Astrocyte (in vitro differentiated cells and primary cell): ENCODE results near the gene FAM229A. TPM values are rescaled to one million over a fixed set of nuclear protein-coding genes. Genes with fewer than 3 reads are reported as not detected.

Experiments
- DNase-seq: peaks from one replicate; pipeline ENCODE4 v3.0.0-alpha.2; 2010; ENCODE audit warnings: low read depth
- FAIRE-seq: peaks from 2 replicates; lab custom pipeline; 2011; peaks lifted over from hg19 to GRCh38; lab: Jason Lieb, UNC
- H2AFZ ChIP-seq: 2 replicates; pipeline ENCODE4 v1.6.0; 2012; ENCODE audit warnings: low read depth, low read length, inconsistent platforms
- H3K27ac ChIP-seq: 2 replicates; pipeline ENCODE4 v1.5.1; 2011; ENCODE audit warnings: low read depth, low read length, inconsistent platforms
- H3K27me3 ChIP-seq: 2 replicates; pipeline ENCODE4 v1.6.0; 2011; ENCODE audit warnings: low read length, inconsistent platforms; ENCODE audit not compliant: insufficient read depth
- H3K36me3 ChIP-seq: 2 replicates; pipeline ENCODE4 v1.5.1; 2011; ENCODE audit warnings: low read length, inconsistent platforms; ENCODE audit not compliant: insufficient read depth
- H3K4me1 ChIP-seq: 2 replicates; pipeline ENCODE4 v1.5.1; 2011; ENCODE audit warnings: low read length, inconsistent platforms; ENCODE audit not compliant: insufficient read depth
- H3K4me2 ChIP-seq: 2 replicates; pipeline ENCODE4 v1.6.0; 2012; ENCODE audit warnings: low read length, inconsistent platforms
- H3K4me3 ChIP-seq: 2 replicates; pipeline ENCODE4 v1.5.1; 2011; ENCODE audit warnings: low read depth, mild to moderate bottlenecking, low read length, inconsistent platforms; ENCODE audit not compliant: insufficient read depth
- H3K79me2 ChIP-seq: 2 replicates; pipeline ENCODE4 v1.6.0; 2012; ENCODE audit warnings: mild to moderate bottlenecking, low read length, inconsistent platforms; ENCODE audit not compliant: insufficient read depth
- H3K9ac ChIP-seq: 2 replicates; pipeline ENCODE4 v1.6.0; 2012; ENCODE audit warnings: mild to moderate bottlenecking, low read length, inconsistent platforms
- H3K9me3 ChIP-seq: 2 replicates; pipeline ENCODE4 v1.5.1; 2012; ENCODE audit warnings: low read depth, mild to moderate bottlenecking, low read length, inconsistent platforms; ENCODE audit not compliant: insufficient read depth
- H4K20me1 ChIP-seq: 2 replicates; pipeline ENCODE4 v1.6.0; 2012; ENCODE audit warnings: low read length, inconsistent platforms; ENCODE audit not compliant: insufficient read depth
- H3K27ac Mint-ChIP-seq: one replicate; pipeline ENCODE4 v1.8.0; 2021; ENCODE audit warnings: mild to moderate bottlenecking, mixed read lengths; ENCODE audit not compliant: unreplicated experiment
- H3K27me3 Mint-ChIP-seq: one replicate; pipeline ENCODE4 v1.8.0; 2021; ENCODE audit warnings: low read depth, mixed read lengths; ENCODE audit not compliant: unreplicated experiment
- H3K36me3 Mint-ChIP-seq: one replicate; pipeline ENCODE4 v1.8.0; 2021; ENCODE audit warnings: low read depth, mixed read lengths; ENCODE audit not compliant: unreplicated experiment
- H3K4me1 Mint-ChIP-seq: one replicate; pipeline ENCODE4 v1.8.0; 2021; ENCODE audit warnings: low read depth, mixed read lengths; ENCODE audit not compliant: unreplicated experiment
- H3K4me3 Mint-ChIP-seq: one replicate; pipeline ENCODE4 v1.8.0; 2021; ENCODE audit warnings: mild to moderate bottlenecking, moderate library complexity, mixed read lengths; ENCODE audit not compliant: unreplicated experiment
- H3K9me3 Mint-ChIP-seq: one replicate; pipeline ENCODE4 v1.8.0; 2021; ENCODE audit warnings: mild to moderate bottlenecking, mixed read lengths; ENCODE audit not compliant: unreplicated experiment
- EZH2 ChIP-seq: IDR thresholded peaks from 2 replicates; pipeline ENCODE4 v1.6.1; 2012; ENCODE audit warnings: mild to moderate bottlenecking, low read length, inconsistent platforms; ENCODE audit not compliant: insufficient read depth
- total RNA-seq: library from RNA; stranded (reverse); gene quantifications from 2 replicates; pipeline ENCODE4 v1.2.1, GENCODE V29; 2021
- TF ChIP-seq, protein P1 (sequence below): IDR thresholded peaks from 2 replicates; pipeline ENCODE4 v1.5.1; 2011; ENCODE audit warnings: low read depth, mild to moderate bottlenecking, inconsistent platforms, low read length, moderate library complexity; ENCODE audit not compliant: insufficient read depth

Gene FAM229A
- total RNA-seq, 1 donor from 2014 or later = 4.2 TPM

DNA sequence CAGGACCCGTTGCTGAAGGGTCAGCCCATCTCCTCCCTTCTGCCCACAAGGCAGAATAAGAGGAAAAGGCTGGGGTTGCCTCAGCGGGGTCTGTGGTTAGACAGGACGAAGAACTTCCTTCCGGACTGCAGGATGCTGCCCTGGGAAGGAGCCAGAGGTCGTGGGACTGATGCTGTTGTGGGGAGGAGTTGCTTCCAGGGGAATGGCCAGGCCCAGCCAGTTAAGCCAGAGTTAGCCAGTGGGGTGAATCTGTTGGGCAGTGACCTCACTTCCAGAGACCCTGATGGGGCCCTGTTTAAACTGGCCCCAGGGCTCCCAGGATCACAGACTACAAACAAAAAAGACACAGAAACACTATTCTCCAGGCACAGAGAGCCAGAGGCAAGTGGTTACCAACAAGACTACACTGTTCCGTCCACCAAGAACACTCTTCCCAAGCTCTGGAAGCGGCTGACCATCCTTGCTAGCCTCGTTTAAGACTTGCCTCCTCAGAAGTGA is 13.0 kb downstream of the FAM229A start:
- H3K27ac ChIP-seq = no peak overlapping the region

DNA sequence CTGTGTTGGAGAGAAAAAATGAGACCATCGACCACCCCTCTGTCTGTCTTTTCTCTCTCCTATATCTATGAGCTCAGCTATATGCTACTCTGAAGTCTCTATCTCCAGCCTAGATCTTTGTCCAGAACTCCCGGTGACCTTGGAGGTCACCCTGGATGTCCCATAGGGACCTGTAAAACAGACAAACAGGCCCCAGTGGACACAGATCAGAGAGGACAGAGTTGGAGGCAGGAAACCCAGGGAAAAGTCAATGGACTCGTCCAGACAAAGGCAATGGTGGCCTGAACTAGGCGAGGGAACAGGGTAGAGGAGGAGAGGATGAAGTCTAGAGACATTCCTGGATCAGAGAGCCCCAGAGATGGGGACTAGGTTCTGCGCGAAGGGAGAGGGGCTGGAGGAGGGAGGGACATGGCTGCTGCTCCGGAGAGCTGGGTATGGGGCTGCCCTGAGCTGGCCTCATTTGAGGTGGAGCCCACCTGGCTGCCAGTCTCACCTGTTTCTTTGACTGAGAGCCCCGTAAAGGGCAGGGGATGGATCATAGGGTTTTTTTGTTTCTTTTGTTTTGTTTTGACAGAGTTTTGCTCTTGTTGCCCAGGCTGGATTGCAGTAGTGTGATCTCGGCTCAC is 15.6 kb downstream of the FAM229A start:
- H3K36me3 ChIP-seq = no peaks in the 10 kb centered on the region
- H3K9me3 Mint-ChIP-seq = no peaks in the 10 kb centered on the region
- no peaks in the 10 kb centered on the region for H3K9me3 ChIP-seq
- H3K36me3 Mint-ChIP-seq = peaks cover 7% of the 10 kb centered on the region
- no peak overlapping the region for H3K4me2 ChIP-seq
- no peak overlapping the region for H3K4me3 ChIP-seq
- H3K4me1 ChIP-seq = peaks cover 8% of the 10 kb centered on the region
- H3K27me3 ChIP-seq = peaks cover 3% of the 10 kb centered on the region
- H3K27ac ChIP-seq = no peak overlapping the region
- no peak overlapping the region for H3K4me3 Mint-ChIP-seq
- H3K27ac Mint-ChIP-seq = no peak overlapping the region
- DNase-seq = no peak
- no peak for TF ChIP-seq EZH2
- TF ChIP-seq, protein P1, sequence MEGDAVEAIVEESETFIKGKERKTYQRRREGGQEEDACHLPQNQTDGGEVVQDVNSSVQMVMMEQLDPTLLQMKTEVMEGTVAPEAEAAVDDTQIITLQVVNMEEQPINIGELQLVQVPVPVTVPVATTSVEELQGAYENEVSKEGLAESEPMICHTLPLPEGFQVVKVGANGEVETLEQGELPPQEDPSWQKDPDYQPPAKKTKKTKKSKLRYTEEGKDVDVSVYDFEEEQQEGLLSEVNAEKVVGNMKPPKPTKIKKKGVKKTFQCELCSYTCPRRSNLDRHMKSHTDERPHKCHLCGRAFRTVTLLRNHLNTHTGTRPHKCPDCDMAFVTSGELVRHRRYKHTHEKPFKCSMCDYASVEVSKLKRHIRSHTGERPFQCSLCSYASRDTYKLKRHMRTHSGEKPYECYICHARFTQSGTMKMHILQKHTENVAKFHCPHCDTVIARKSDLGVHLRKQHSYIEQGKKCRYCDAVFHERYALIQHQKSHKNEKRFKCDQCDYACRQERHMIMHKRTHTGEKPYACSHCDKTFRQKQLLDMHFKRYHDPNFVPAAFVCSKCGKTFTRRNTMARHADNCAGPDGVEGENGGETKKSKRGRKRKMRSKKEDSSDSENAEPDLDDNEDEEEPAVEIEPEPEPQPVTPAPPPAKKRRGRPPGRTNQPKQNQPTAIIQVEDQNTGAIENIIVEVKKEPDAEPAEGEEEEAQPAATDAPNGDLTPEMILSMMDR = no peak
- H2AFZ ChIP-seq = no peak overlapping the region
- FAIRE-seq = no peak
- H4K20me1 ChIP-seq = no peaks in the 10 kb centered on the region
- H3K79me2 ChIP-seq = no peaks in the 10 kb centered on the region
- H3K4me1 Mint-ChIP-seq = peaks cover 15% of the 10 kb centered on the region
- H3K9ac ChIP-seq = no peak overlapping the region
- H3K27me3 Mint-ChIP-seq = peaks cover 21% of the 10 kb centered on the region

More for the DNA sequence above, 13.0 kb downstream of the FAM229A start:
- H3K36me3 Mint-ChIP-seq = peaks cover 7% of the 10 kb centered on the region
- FAIRE-seq = no peak
- peaks cover 33% of the 10 kb centered on the region for H3K4me1 Mint-ChIP-seq
- no peak overlapping the region for H3K4me3 ChIP-seq
- TF ChIP-seq, protein P1 = no peak
- TF ChIP-seq EZH2 = no peak
- no peak overlapping the region for H3K27ac Mint-ChIP-seq
- no peaks in the 10 kb centered on the region for H3K9me3 ChIP-seq
- peaks cover 17% of the 10 kb centered on the region for H3K27me3 Mint-ChIP-seq
- no peaks in the 10 kb centered on the region for H4K20me1 ChIP-seq
- peaks cover 31% of the 10 kb centered on the region for H3K4me1 ChIP-seq
- peak overlapping the region; percentile 11 for H3K4me3 Mint-ChIP-seq
- no peaks in the 10 kb centered on the region for H3K9me3 Mint-ChIP-seq
- peak; percentile 49 for DNase-seq
- H3K36me3 ChIP-seq = no peaks in the 10 kb centered on the region
- H3K4me2 ChIP-seq = peak overlapping the region; percentile 39
- H2AFZ ChIP-seq = no peak overlapping the region
- no peak overlapping the region for H3K9ac ChIP-seq
- H3K79me2 ChIP-seq = no peaks in the 10 kb centered on the region
- H3K27me3 ChIP-seq = peaks cover 3% of the 10 kb centered on the region

DNA sequence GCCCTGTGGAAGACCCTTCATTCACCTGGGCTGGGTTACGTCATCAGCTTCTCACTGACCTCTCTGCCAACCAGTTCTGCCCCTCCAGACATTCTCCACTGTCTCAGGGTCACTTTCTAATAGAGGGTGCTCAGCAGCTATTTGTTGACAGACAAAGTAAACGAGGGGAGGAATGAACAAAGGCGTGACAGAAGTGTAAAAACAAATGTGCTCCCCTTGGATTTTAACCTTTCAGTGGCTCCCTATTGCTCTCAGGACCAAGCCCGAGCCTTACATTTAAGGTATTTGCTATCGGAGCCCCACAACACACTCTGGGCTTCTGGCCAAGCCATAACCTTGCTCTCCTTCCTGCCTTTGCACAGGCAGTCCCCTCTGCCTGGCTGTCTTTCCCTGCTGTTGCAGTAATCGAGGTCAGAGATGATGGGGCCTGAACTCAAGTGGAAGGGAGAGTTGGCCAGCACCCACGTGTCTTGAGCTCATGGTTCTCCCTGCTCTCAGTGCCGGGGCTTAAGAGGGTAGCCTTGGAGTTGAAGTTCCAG is 16.9 kb downstream of the FAM229A start:
- H3K9ac ChIP-seq = no peak overlapping the region
- Mint-ChIP-seq H3K36me3 (peaks cover 5% of the 10 kb centered on the region), H3K27me3 (peaks cover 21% of the 10 kb centered on the region), H3K27ac (no peak overlapping the region), H3K4me1 (peaks cover 15% of the 10 kb centered on the region), H3K4me3 (no peak overlapping the region), H3K9me3 (no peaks in the 10 kb centered on the region)
- H3K9me3 ChIP-seq = no peaks in the 10 kb centered on the region
- no peak overlapping the region for H3K27ac ChIP-seq
- H3K4me2 ChIP-seq = no peak overlapping the region
- no peaks in the 10 kb centered on the region for H3K79me2 ChIP-seq
- peaks cover 3% of the 10 kb centered on the region for H3K27me3 ChIP-seq
- no peaks in the 10 kb centered on the region for H4K20me1 ChIP-seq
- no peak overlapping the region for H3K4me3 ChIP-seq
- no peak for FAIRE-seq
- no peak overlapping the region for H2AFZ ChIP-seq
- H3K4me1 ChIP-seq = peaks cover 8% of the 10 kb centered on the region
- no peaks in the 10 kb centered on the region for H3K36me3 ChIP-seq
- peak; percentile 38 for DNase-seq
- TF ChIP-seq EZH2 = no peak
